Measurements from ENCODE around the gene GDF15.

DNA sequence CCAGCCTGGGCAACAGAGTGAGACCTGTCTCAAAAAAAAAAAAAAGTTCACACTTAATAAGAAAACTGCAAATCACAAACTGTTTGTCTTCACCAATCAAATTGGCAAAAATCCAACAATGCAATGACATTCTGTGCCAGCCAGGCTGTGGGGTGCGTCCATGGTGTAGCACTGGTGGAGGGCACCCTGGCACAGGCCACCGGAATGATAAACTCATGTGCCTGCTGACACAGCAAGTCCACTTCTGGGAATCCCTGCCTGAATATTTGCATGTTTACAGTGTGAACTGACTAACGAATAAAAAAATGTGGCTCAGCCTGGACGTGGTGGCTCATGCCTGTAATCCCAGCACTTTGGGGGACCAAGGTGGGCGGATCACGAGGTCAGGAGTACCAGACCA is 13.1 kb downstream of the GDF15 start:
- TF ChIP-seq EZH2 (IDR thresholded peaks at IDR 0.05; ENCODE audit: insufficient read depth, poor library complexity, severe bottlenecking) (no peak), EZH2phosphoT487 (IDR thresholded peaks at IDR 0.05; ENCODE audit: insufficient read depth, low read depth) (no peak)

All from GM23248 (cell line).